IPS DF 6.9 (cell line): ENCODE results near the gene PLCB1.
"Not testable (repeated sequence)": the region's sequence is repeated elsewhere in the genome, so short reads cannot be mapped to it uniquely, and the experiment has no call there.

Experiments
- DNase-seq: peaks from one replicate; pipeline ENCODE4 v3.0.0-alpha.2; 2013; ENCODE audit warnings: low read depth, low spot score
- H3K27ac ChIP-seq: one replicate; pipeline ENCODE4 v1.5.1; 2013; ENCODE audit warnings: low read length, control low read depth
- H3K27me3 ChIP-seq: 2 replicates; pipeline ENCODE4 v1.6.1; 2013; ENCODE audit warnings: mild to moderate bottlenecking, low read length; ENCODE audit not compliant: control insufficient read depth, insufficient read depth
- H3K36me3 ChIP-seq: 2 replicates; pipeline ENCODE4 v1.6.1; 2013; ENCODE audit warnings: low read length; ENCODE audit not compliant: control insufficient read depth, insufficient read depth
- H3K4me1 ChIP-seq: 2 replicates; pipeline ENCODE4 v1.6.1; 2013; ENCODE audit warnings: low read length; ENCODE audit not compliant: control insufficient read depth, insufficient read depth
- H3K4me3 ChIP-seq: 2 replicates; pipeline ENCODE4 v1.5.1; 2013; ENCODE audit warnings: mild to moderate bottlenecking, low read length
- H3K9me3 ChIP-seq: 2 replicates; pipeline ENCODE4 v1.6.1; 2013; ENCODE audit warnings: low read length, inconsistent platforms; ENCODE audit not compliant: control insufficient read depth, insufficient read depth
- WGBS: extraction: QIAGEN DNeasy Blood & Tissue Kit; methylation state at CpG from one replicate; pipeline ENCODE4 v1.1.7; 2013; ENCODE audit warnings: mixed read lengths, missing lambda C conversion rate; ENCODE audit not compliant: insufficient read length, insufficient coverage; 5-methylcytosine and 5-hydroxymethylcytosine counted together

Gene PLCB1

DNA sequence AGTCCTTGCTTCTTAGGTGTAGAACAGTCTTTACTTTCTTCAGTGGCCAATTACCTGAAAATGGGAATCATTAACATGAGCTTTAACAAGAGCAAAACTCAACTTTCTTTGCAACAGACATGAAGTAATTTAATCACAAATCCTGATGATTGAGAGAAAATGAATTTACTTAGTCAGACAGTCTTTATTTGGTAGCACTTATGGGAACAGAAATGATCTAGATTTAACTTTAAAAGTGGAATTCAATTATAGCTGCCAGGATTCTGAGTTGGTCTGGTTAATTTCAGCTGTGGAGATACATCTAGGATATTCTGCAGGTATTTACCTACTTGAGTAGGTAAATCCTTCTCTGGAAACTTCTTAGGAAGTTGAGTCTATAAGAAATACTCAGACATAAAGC, 492.6 kb downstream of the PLCB1 start:
- H3K4me3 ChIP-seq = no peak overlapping the region
- H3K27ac ChIP-seq = no peak overlapping the region
- H3K4me1 ChIP-seq = no peaks in the 10 kb centered on the region
- no peak for DNase-seq
- no peaks in the 10 kb centered on the region for H3K36me3 ChIP-seq
- H3K27me3 ChIP-seq = no peaks in the 10 kb centered on the region
- no peaks in the 10 kb centered on the region for H3K9me3 ChIP-seq

- Histone ChIP-seq H3K9me3 (no peaks in the 10 kb centered on the region), H3K27ac (no peak overlapping the region), H3K4me3 (no peak overlapping the region), H3K27me3 (no peaks in the 10 kb centered on the region), H3K36me3 (no peaks in the 10 kb centered on the region), H3K4me1 (no peaks in the 10 kb centered on the region)
- no CpG with 5 or more reads among the region's 5 CpGs for WGBS
- no peak for DNase-seq
These were observed 495.4 kb downstream of the PLCB1 start for GRCh38 chr20:8627340-8628004.

DNA sequence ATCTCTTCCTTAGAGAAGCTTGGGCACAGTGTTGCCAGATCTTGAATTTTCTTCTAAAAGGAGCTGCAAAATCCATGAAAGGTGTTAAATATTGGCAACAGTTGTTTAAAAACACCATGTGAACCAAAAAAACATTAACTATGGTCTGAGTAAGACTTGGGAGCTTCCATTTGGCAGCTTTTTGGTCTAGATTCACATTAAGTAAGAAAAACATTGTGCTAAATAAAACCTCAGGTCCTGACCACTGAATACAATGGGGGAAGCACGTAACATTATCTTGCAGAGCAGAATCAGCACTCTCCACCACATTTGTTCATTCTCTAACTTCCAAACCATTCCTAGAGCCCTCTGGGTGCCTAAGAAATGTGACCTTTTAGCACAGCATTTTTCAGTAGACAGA, 499.2 kb downstream of the PLCB1 start:
- Histone ChIP-seq H3K27ac (no peak overlapping the region), H3K27me3 (no peaks in the 10 kb centered on the region), H3K36me3 (no peaks in the 10 kb centered on the region), H3K4me1 (no peaks in the 10 kb centered on the region), H3K4me3 (no peak overlapping the region), H3K9me3 (no peaks in the 10 kb centered on the region)
- no CpG with 5 or more reads among the region's 1 CpG for WGBS
- no peak for DNase-seq

GRCh38 chr20:8633366-8633765, 501.3 kb downstream of the PLCB1 start:
- Histone ChIP-seq H3K4me1 (no peaks in the 10 kb centered on the region), H3K27me3 (no peaks in the 10 kb centered on the region), H3K4me3 (no peak overlapping the region), H3K9me3 (no peaks in the 10 kb centered on the region), H3K27ac (no peak overlapping the region), H3K36me3 (no peaks in the 10 kb centered on the region)
- no peak for DNase-seq
- WGBS = no CpG with 5 or more reads among the region's 1 CpG

DNA sequence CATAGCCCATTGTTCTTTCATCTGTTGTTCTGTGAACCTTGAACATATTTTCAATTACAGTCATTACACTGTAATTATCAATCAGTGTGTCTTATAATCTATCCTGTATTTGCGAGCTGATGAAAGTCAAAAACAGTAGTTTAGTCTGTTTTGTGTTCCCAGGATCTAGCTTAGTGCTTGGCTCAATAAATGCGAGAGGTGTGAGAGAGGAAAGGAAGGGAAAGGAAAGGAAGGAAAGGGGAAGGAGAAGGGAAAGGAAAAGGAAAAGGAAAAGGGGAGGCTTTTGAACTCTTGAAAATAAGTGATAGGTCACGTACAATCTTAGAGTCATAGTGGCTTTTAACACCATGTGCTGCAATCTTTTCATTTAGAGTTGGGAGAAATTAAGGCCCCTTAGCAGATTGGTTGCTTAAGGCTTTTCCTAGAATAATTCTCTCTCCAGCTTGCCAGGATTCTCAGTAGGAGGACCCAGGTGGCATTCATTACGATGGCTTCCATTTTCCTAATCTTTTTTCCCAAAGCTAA, 503.0 kb downstream of the PLCB1 start:
- no peak overlapping the region for H3K27ac ChIP-seq
- no peaks in the 10 kb centered on the region for H3K9me3 ChIP-seq
- H3K27me3 ChIP-seq = no peaks in the 10 kb centered on the region
- no peak overlapping the region for H3K4me3 ChIP-seq
- no CpG with 5 or more reads among the region's 4 CpGs for WGBS
- no peaks in the 10 kb centered on the region for H3K36me3 ChIP-seq
- H3K4me1 ChIP-seq = no peaks in the 10 kb centered on the region
- no peak for DNase-seq

GRCh38 chr20:8635837-8636236, 503.8 kb downstream of the PLCB1 start:
- Histone ChIP-seq H3K36me3 (no peaks in the 10 kb centered on the region), H3K4me3 (no peak overlapping the region), H3K9me3 (no peaks in the 10 kb centered on the region), H3K4me1 (no peaks in the 10 kb centered on the region), H3K27ac (no peak overlapping the region), H3K27me3 (no peaks in the 10 kb centered on the region)
- DNase-seq = no peak
- WGBS = no CpG with 5 or more reads among the region's 2 CpGs

DNA sequence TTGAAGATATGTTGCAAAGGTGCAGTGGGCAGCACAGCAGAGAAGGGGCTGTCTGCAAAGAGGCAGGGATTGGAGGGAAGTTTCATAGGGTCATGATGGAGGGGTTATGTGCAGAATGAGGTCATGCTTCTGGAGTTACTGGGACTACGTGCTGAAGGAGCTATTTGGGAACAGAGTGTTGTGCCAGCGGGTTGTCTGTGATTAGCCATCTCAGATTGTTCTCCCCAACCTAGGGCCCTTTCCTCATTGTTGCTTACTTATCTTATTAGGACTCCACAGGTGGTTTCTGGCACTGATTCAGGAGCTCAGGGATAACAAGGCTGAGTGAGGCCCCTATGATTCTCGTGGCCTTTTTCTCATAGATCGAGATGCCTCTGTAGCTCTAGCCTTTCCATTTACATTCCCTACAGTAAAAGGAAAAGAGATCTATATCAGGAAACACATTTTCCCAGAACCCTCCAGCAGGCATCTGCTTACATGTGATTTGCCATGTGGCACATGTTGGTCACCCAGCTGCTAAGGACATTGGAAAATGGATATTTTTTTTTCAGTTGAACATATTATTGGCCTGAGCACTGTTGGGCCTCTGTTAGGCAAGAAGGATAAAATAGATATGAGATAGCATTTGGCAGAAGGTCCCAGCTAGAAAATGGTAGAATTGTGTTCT, 507.2 kb downstream of the PLCB1 start:
- no peaks in the 10 kb centered on the region for H3K36me3 ChIP-seq
- no peaks in the 10 kb centered on the region for H3K27me3 ChIP-seq
- H3K9me3 ChIP-seq = no peaks in the 10 kb centered on the region
- no peak overlapping the region for H3K4me3 ChIP-seq
- no CpG with 5 or more reads among the region's 4 CpGs for whole genome bisulfite sequencing
- DNase-seq = no peak
- H3K4me1 ChIP-seq = no peaks in the 10 kb centered on the region
- no peak overlapping the region for H3K27ac ChIP-seq

DNA sequence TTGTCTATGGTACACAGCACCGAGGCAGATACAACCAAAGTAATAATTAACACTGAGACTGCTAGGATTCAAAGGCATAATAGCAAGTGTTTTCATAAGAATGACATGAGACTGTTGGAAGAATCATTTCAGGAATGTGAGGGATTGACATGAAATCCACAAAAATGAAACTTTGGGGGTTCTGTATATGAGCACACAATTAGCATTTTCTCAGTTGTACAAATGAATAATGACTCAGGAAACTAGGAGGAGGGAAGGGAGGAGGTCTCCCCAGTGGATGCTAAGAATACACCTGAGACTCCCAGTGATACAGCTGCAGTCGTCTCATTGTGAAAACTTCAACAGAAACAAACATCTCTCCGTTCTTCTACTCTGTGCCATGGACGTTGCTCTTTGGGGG, 508.4 kb downstream of the PLCB1 start:
- H3K36me3 ChIP-seq = no peaks in the 10 kb centered on the region
- H3K4me3 ChIP-seq = no peak overlapping the region
- no peaks in the 10 kb centered on the region for H3K4me1 ChIP-seq
- no CpG with 5 or more reads among the region's 4 CpGs for WGBS
- H3K9me3 ChIP-seq = no peaks in the 10 kb centered on the region
- DNase-seq = no peak
- H3K27me3 ChIP-seq = no peaks in the 10 kb centered on the region
- H3K27ac ChIP-seq = no peak overlapping the region

- no peaks in the 10 kb centered on the region for H3K36me3 ChIP-seq
- no peak overlapping the region for H3K27ac ChIP-seq
- DNase-seq = no peak
- no peaks in the 10 kb centered on the region for H3K9me3 ChIP-seq
- no peaks in the 10 kb centered on the region for H3K4me1 ChIP-seq
- H3K27me3 ChIP-seq = no peaks in the 10 kb centered on the region
- H3K4me3 ChIP-seq = no peak overlapping the region
- WGBS = no CpG with 5 or more reads among the region's 1 CpG
These were observed 510.2 kb downstream of the PLCB1 start for GRCh38 chr20:8642247-8642646.

DNA sequence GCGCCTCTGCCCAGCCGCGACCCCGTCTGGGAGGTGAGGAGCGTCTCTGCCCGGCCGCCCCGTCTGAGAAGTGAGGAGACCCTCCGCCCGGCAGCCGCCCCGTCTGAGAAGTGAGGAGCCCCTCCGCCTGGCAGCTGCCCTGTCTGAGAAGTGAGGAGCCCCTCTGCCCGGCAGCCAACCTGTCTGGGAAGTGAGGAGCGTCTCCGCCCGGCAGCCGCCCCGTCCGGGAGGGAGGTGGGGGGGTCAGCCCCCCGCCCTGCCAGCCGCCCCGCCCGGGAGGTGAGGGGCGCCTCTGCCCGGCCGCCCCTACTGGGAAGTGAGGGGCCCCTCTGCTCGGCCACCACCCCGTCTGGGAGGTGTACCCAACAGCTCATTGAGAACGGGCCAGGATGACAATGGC, 512.4 kb downstream of the PLCB1 start:
- not testable (repeated sequence) for H3K27me3 ChIP-seq, H3K4me1 ChIP-seq, H3K36me3 ChIP-seq, DNase-seq, H3K27ac ChIP-seq, H3K9me3 ChIP-seq, H3K4me3 ChIP-seq
- WGBS = no CpG with 5 or more reads among the region's 30 CpGs

DNA sequence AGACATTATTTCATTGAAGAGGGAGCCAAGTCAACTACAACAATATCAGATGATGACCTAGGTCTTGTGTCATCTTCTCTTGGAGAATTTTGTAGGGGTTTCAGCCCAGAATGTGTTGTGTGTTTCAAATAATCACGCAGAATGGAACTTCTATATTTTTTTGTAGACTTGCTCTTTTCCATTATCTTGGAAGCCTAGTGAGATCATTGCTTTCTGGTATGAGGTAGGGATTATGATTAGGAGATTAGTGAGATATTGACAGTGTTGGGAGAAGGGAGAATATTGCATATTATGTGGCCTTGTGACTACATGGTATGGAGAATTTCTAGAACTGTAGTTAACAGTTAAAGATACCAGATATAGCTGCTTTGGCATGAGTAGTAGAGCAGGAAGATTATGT, 513.3 kb downstream of the PLCB1 start:
- no peaks in the 10 kb centered on the region for H3K27me3 ChIP-seq
- H3K27ac ChIP-seq = no peak overlapping the region
- H3K4me1 ChIP-seq = no peaks in the 10 kb centered on the region
- H3K4me3 ChIP-seq = no peak overlapping the region
- WGBS = no CpG with 5 or more reads among the region's 1 CpG
- no peak for DNase-seq
- H3K9me3 ChIP-seq = no peaks in the 10 kb centered on the region
- no peaks in the 10 kb centered on the region for H3K36me3 ChIP-seq
